K562 (cell line): ENCODE data around the gene HIPK1. TPM values are rescaled to one million over a fixed set of nuclear protein-coding genes. Genes with fewer than 3 reads are reported as not detected.
A peak's percentile ranks its signal among the peaks of the same experiment; 100 is the strongest.

Experiments
- E2F3 ChIP-seq: fragments of 250-450 bp; sonication (Bioruptor Pico); IDR thresholded peaks from 2 replicates; pipeline ENCODE4 v1.4.0; 2020; ENCODE audit warnings: mild to moderate bottlenecking
- E2F6 ChIP-seq, 2 experiments: IDR thresholded peaks; 2 replicates each; pipeline ENCODE4 v1.6.1; 2011; ENCODE audit warnings: borderline replicate concordance in 1 of 2, control low read depth in 1 of 2, low read depth in 1 of 2, low read length in 1 of 2, mild to moderate bottlenecking in 1 of 2, mixed read lengths in 1 of 2, moderate library complexity in 1 of 2; ENCODE audit not compliant: insufficient read depth in 1 of 2, insufficient read length in 1 of 2, poor library complexity in 1 of 2, severe bottlenecking in 1 of 2; ENCODE audit errors: extremely low read depth in 1 of 2
- FOXA3 ChIP-seq, 2 experiments: fragments of 450-650 bp in 1 of 2; sonication (generic) in 1 of 2; formaldehyde crosslinking; IDR thresholded peaks in 1 of 2; conservative IDR thresholded peaks in 1 of 2; 2 replicates each; pipeline versions ENCODE4 v1.4.0 to v1.8.0; 2020 to 2022; ENCODE audit warnings: mild to moderate bottlenecking in 2 of 2, missing genetic modification reagents in 1 of 2
- FOXM1 ChIP-seq, 2 experiments: fragments of 450-650 bp in 1 of 2; sonication (generic) in 1 of 2; formaldehyde crosslinking in 1 of 2; IDR thresholded peaks; 2 replicates each; pipeline versions ENCODE4 v1.6.1 to v1.9.0; 2017 to 2022; ENCODE audit warnings: low read depth in 2 of 2, mild to moderate bottlenecking in 2 of 2, missing genetic modification reagents in 1 of 2, moderate library complexity in 1 of 2
- OTX1 ChIP-seq: fragments of 450-650 bp; formaldehyde crosslinking; IDR thresholded peaks from 2 replicates; pipeline ENCODE4 v1.4.0; 2022; ENCODE audit warnings: mild to moderate bottlenecking
- PHB ChIP-seq: fragments of 250-450 bp; sonication (Bioruptor Pico); IDR thresholded peaks from 2 replicates; pipeline ENCODE4 v1.5.0; 2021
- SAP30 ChIP-seq: fragments of 200-600 bp; sonication (generic); IDR thresholded peaks from 2 replicates; pipeline ENCODE4 v1.6.1; 2012; ENCODE audit warnings: borderline replicate concordance, low read depth, mild to moderate bottlenecking, moderate library complexity, low read length, control low read depth, inconsistent platforms; ENCODE audit not compliant: insufficient read depth, poor library complexity, severe bottlenecking
- TBL1XR1 ChIP-seq, 2 experiments: IDR thresholded peaks; 2 replicates each; pipeline ENCODE4 v1.6.1; 2012; ENCODE audit warnings: improper control_type of control experiment in 2 of 2, low read length in 2 of 2, mild to moderate bottlenecking in 1 of 2
- TRIM28 ChIP-seq: fragments of 450-650 bp; IDR thresholded peaks from 2 replicates; pipeline ENCODE4 v1.6.1; 2017
- U2AF1 ChIP-seq: fragments of 200-400 bp; formaldehyde crosslinking; optimal IDR thresholded peaks from 2 replicates; pipeline ENCODE3; 2017; ENCODE audit warnings: mild to moderate bottlenecking, low read depth, low read length, moderate library complexity
- YY1 ChIP-seq, 3 experiments: IDR thresholded peaks; 2 replicates each; pipeline ENCODE4 v1.6.1; 2011; ENCODE audit warnings: low read length in 2 of 3, mild to moderate bottlenecking in 2 of 3, moderate library complexity in 2 of 3, borderline replicate concordance in 1 of 3, control low read depth in 1 of 3, low read depth in 1 of 3; ENCODE audit not compliant: insufficient read depth in 3 of 3, insufficient replicate concordance in 2 of 3, control insufficient read depth in 1 of 3, insufficient read length in 1 of 3; ENCODE audit errors: extremely low read depth in 1 of 3
- ZNF324 ChIP-seq: fragments of 250-450 bp; sonication (Bioruptor Pico); IDR thresholded peaks from 2 replicates; pipeline ENCODE4 v1.4.0; 2020; ENCODE audit warnings: mild to moderate bottlenecking
- ZNF445 ChIP-seq: fragments of 250-450 bp; sonication (Bioruptor Pico); IDR thresholded peaks from 2 replicates; pipeline ENCODE4 v1.4.0; 2020; ENCODE audit warnings: low read depth, mild to moderate bottlenecking, moderate library complexity
- ZNF644 ChIP-seq: fragments of 200-800 bp; sonication (Bioruptor generic); IDR thresholded peaks from 2 replicates; pipeline ENCODE4 v1.6.1; 2016; ENCODE audit warnings: low read depth, missing genetic modification characterization, missing compliant biosample characterization
- polyA plus RNA-seq, 8 experiments: library from polyadenylated mRNA; depleted of rRNA in 4 of 8; stranded (reverse) in 5 of 8; unstranded in 3 of 8; fragments of >200 nt; fragmentation: Nextera tagmentation in 2 of 8; fragmentation: Illumina TruSeq in 1 of 8; extraction: Ambion mirVana in 2 of 8; extraction: Trizol in 1 of 8; gene quantifications; 2 replicates each; pipeline versions ENCODE4 v1.2.1 to v1.2.3, GENCODE V29; 2011 to 2014; ENCODE audit warnings: inconsistent platforms in 1 of 8, missing spikeins in 1 of 8
- total RNA-seq, 7 experiments: library from RNA; depleted of rRNA in 6 of 7; stranded (reverse); fragments of >200 nt in 6 of 7; fragmentation: Illumina TruSeq in 2 of 7; extraction: Trizol in 2 of 7; gene quantifications; 2 replicates each; pipeline versions ENCODE4 v1.2.1 to v1.2.3, GENCODE V29; 2011 to 2021; ENCODE audit warnings: low replicate concordance in 1 of 7
- TF ChIP-seq, protein P1 (sequence below), 2 experiments: IDR thresholded peaks; 2 replicates each; pipeline ENCODE4 v1.6.1; 2012; ENCODE audit warnings: improper control_type of control experiment in 2 of 2, low read depth in 2 of 2, low read length in 2 of 2, borderline replicate concordance in 1 of 2
- TF ChIP-seq, protein P2 (sequence below), 2 experiments: fragments of 200-800 bp in 1 of 2; sonication (Bioruptor generic) in 1 of 2; sonication (generic) in 1 of 2; formaldehyde crosslinking in 1 of 2; IDR thresholded peaks in 1 of 2; conservative IDR thresholded peaks in 1 of 2; 2 replicates each; pipeline versions ENCODE4 v1.5.0 to v1.6.1; 2016 to 2020; ENCODE audit warnings: missing compliant biosample characterization in 1 of 2, missing genetic modification characterization in 1 of 2, missing genetic modification reagents in 1 of 2
- TF ChIP-seq, protein P3 (sequence below), 3 experiments: fragments of 200-800 bp in 1 of 3; sonication (Bioruptor generic) in 1 of 3; sonication (generic) in 1 of 3; formaldehyde crosslinking in 1 of 3; IDR thresholded peaks; 2 replicates each; pipeline versions ENCODE4 v1.6.1 to v1.8.0; 2016 to 2022; ENCODE audit warnings: mild to moderate bottlenecking in 2 of 3, missing compliant biosample characterization in 2 of 3, missing genetic modification characterization in 2 of 3, missing genetic modification reagents in 1 of 3

Gene HIPK1
- total and polyA plus RNA-seq, 9 of the 15 experiments (the other 6 are each of a cell fraction or from before 2014, with no cell fraction given) = 10.0 to 57.9 (median 29.6) TPM

DNA sequence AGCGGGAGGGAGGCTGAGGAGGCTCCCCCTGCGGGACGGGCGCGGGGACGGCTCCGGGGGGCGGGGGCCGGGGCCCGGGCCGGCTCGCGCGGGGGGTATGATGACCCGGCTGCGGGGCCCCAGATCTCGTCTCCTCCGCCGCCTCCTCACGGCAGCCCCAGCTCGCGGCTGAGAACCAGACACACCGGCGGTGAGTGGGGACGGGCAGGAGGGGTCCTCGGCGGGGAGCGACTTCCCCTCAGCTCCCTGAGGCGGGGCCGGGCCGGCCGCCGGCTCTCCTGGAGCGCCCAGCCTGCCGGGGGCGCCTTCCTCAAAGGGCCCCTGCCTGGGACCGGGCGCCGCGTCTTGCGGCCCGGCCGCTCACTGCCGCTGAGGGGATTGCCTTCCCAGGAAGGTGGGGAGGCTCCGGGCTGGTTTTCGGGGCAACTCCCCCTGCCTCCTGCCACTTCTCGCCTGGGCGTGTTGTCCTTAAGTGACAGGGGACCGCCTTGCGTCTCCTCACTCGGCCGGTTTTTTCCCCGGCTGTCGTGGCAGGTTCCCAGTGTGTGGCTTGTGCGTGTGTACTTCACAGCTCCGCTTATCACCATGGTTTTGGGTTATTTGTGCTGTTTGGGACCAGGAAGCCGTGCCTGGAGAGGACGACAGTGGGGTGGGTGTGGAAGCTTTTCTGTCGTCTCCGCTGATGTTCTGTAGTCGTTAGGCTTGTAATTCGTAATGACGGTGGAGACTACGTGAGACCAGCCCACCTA, 800 bp downstream of the HIPK1 start (continued):
- TF ChIP-seq, protein P1, sequence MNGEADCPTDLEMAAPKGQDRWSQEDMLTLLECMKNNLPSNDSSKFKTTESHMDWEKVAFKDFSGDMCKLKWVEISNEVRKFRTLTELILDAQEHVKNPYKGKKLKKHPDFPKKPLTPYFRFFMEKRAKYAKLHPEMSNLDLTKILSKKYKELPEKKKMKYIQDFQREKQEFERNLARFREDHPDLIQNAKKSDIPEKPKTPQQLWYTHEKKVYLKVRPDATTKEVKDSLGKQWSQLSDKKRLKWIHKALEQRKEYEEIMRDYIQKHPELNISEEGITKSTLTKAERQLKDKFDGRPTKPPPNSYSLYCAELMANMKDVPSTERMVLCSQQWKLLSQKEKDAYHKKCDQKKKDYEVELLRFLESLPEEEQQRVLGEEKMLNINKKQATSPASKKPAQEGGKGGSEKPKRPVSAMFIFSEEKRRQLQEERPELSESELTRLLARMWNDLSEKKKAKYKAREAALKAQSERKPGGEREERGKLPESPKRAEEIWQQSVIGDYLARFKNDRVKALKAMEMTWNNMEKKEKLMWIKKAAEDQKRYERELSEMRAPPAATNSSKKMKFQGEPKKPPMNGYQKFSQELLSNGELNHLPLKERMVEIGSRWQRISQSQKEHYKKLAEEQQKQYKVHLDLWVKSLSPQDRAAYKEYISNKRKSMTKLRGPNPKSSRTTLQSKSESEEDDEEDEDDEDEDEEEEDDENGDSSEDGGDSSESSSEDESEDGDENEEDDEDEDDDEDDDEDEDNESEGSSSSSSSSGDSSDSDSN (IDR thresholded peaks at IDR 0.05; ENCODE audit: borderline replicate concordance in 1 of 2, low read depth in 2 of 2, low read length in 2 of 2) = peak; percentile 94 to 98
- TF ChIP-seq ZNF644 (tag) (no peak), PHB (no peak), FOXA3 (CRISPR knock-in tag; conservative IDR thresholded peaks at IDR 0.05 in 1 of 2, IDR thresholded peaks at IDR 0.05 in 1 of 2) (0 out of 4 replicates have a peak, but pooled peaks of 1 of the 2 experiments have one; percentile 17), E2F6 (IDR thresholded peaks at IDR 0.05; ENCODE audit: borderline replicate concordance in 1 of 2, extremely low read depth in 1 of 2, insufficient read depth in 1 of 2, insufficient read length in 1 of 2, low read depth in 1 of 2, low read length in 1 of 2, poor library complexity in 1 of 2, severe bottlenecking in 1 of 2) (peak in 1 of 2 experiments; percentile 34), YY1 (IDR thresholded peaks at IDR 0.05; ENCODE audit: borderline replicate concordance in 1 of 3, control insufficient read depth in 1 of 3, extremely low read depth in 1 of 3, insufficient read depth in 3 of 3, insufficient read length in 1 of 3, insufficient replicate concordance in 2 of 3, low read depth in 1 of 3, low read length in 2 of 3) (peak in 1 of 3 experiments; percentile 30), ZNF445 (CRISPR knock-in tag) (no peak), OTX1 (CRISPR knock-in tag) (no peak), SAP30 (peak; percentile 80), FOXM1 (IDR thresholded peaks at IDR 0.05; ENCODE audit: low read depth) (no peak), FOXM1 (CRISPR knock-in tag; IDR thresholded peaks at IDR 0.05; ENCODE audit: low read depth) (no peak; the same call in 1 of the 2 replicates), E2F3 (no peak), U2AF1 (peak; percentile 39), TBL1XR1 (IDR thresholded peaks at IDR 0.05; ENCODE audit: low read length in 2 of 2) (no peak), ZNF324 (CRISPR knock-in tag) (peak; percentile 53; the same call in 1 of the 2 replicates), TRIM28 (peak; percentile 35; the same call in 1 of the 2 replicates)
- TF ChIP-seq, protein P2, sequence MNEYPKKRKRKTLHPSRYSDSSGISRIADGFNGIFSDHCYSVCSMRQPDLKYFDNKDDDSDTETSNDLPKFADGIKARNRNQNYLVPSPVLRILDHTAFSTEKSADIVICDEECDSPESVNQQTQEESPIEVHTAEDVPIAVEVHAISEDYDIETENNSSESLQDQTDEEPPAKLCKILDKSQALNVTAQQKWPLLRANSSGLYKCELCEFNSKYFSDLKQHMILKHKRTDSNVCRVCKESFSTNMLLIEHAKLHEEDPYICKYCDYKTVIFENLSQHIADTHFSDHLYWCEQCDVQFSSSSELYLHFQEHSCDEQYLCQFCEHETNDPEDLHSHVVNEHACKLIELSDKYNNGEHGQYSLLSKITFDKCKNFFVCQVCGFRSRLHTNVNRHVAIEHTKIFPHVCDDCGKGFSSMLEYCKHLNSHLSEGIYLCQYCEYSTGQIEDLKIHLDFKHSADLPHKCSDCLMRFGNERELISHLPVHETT (CRISPR knock-in tag; conservative IDR thresholded peaks at IDR 0.05 in 1 of 2, IDR thresholded peaks at IDR 0.05 in 1 of 2) = peak in 1 of 2 experiments; percentile 91; a peak in 2 of 4 replicates
- TF ChIP-seq, protein P3, sequence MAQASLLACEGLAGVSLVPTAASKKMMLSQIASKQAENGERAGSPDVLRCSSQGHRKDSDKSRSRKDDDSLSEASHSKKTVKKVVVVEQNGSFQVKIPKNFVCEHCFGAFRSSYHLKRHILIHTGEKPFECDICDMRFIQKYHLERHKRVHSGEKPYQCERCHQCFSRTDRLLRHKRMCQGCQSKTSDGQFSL (CRISPR knock-in tag; IDR thresholded peaks at IDR 0.05) = peak; percentile 39
- TF ChIP-seq, protein P3 (tag; IDR thresholded peaks at IDR 0.05) = no peak
